NCI-H1105 treated with DMSO at 0.1 percent for 48 hours (cell line): ENCODE measurements around the gene FOXC1.
A peak's percentile ranks its signal among the peaks of the same experiment; 100 is the strongest.

Experiments
- DNase-seq: peaks from one replicate; lab custom pipeline; 2025; lab: John Stamatoyannopoulos, UW

FOXC1 gene

GRCh38 chr6:1584996-1585668, 24.6 kb upstream of the FOXC1 start:
- peak; percentile 62 for DNase-seq

- no peak for DNase-seq
These were observed 24.1 kb upstream of the FOXC1 start for GRCh38 chr6:1585669-1586049.

DNA sequence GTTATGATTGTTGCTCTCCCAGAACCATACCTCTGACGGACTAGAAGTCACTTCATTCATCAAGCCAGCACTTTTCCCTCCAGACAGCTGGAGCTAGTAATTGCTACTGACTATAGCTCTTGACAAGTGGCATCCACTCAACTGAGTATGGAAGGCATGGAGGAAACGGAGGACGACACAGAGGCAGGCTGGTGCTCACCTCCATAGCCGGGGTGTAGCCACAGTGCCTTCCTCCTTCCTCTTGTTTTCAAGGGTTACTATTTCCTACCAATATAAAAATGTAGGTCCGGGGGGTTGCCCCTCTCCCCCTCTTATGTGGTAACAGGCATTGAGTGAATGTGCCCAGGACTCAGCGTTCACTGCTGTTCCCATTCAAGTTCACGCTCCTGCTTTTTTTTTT, 23.5 kb upstream of the FOXC1 start:
- no peak for DNase-seq

GRCh38 chr6:1586861-1587450, 22.8 kb upstream of the FOXC1 start:
- DNase-seq = no peak

DNA sequence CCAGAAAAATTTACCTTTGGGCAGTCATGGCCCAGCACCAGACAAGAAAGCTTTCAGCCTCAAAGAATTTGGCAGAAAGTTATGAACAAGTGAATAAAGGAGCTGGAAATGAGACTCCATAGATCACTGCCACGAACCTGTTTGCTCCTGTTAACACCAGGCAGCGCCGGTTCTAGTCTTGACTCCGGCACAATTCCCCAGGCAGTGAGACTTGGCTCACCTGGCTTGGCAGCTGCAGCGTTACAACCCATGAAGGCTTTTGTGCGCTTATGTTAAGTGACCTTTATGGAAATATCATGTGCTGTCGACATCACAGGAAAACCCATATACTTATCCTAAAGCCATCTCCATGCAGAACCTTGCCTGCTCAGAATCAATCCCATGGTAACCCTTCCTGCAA, 22.2 kb upstream of the FOXC1 start:
- DNase-seq = no peak

GRCh38 chr6:1587977-1588376, 21.7 kb upstream of the FOXC1 start:
- no peak for DNase-seq

- no peak for DNase-seq
These were observed 20.5 kb upstream of the FOXC1 start for GRCh38 chr6:1589208-1589607.

DNA sequence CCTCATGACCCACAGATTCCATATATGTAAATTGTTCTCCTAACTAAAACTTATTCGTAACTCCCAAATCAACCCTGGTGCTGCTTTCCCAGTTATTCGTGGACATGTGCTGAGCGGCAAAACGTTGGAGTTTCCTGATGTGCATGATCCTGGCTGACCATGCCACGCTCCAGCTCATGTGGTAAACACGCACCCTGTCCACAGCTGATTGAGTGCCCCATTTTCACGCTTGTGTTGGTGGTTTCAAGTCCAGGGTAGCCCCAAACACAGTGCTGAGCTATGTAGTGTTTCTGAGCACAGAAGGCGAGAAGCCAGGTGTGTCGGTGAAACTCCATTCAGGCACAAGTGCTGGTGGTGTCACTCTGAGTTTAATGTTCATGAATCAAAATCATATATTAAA, 19.1 kb upstream of the FOXC1 start:
- no peak for DNase-seq

- no peak for DNase-seq
These were observed 18.5 kb upstream of the FOXC1 start for GRCh38 chr6:1591243-1591642.

- no peak for DNase-seq
These were observed 17.8 kb upstream of the FOXC1 start for GRCh38 chr6:1591926-1592325.

DNA sequence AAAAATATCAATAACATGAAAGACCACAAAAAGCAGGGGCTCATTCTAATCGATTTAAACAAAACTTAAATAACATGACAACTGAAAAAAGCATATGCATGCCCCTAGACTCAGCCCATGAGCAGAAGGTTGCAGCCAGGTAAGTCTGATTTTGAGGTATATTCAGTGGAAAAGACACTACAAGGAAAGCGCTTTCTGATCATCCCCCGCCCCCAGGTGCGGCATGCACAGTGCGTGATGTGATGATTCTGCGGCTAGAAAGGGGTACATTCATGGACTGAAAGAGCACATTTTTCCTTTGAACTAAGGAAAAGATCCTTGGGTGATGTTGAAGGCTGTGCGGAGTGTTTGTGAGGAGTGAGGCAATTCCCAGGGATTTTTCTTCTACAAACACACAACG, 16.9 kb upstream of the FOXC1 start:
- no peak for DNase-seq

DNA sequence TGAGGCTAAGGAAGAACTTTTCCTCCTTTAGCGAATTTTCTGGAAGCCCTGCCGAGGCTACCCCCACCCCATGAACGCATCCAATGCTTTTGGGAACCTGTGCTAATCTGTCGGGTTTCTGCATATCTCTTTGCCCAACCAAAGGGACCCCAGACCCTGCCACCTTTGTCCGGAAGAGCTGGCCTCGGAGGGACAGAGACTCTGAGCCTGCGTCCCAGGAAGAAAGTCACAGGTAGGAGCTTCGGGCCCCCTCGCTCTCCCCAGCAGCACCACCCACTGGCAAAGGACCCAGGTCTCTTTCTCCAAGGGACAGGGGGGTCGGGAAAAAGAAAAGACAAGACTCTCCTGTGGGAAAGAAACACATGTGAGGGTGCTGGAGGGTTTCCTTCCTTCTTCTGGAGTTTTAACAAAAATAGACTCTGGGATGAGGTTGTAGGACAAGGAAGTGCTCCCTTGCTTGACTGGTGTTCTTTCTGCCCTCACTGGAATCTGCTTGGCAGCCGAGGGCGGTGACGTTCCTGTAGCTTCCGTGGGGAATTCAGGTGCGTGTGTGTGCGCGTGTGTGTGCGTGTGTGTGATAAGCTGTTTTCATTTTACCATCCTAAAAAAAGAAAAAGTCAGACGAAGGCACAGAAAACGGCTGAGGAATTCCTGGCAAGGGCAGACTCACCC, 16.3 kb upstream of the FOXC1 start:
- no peak for DNase-seq

GRCh38 chr6:1593958-1594314, 15.8 kb upstream of the FOXC1 start:
- DNase-seq = no peak

GRCh38 chr6:1594445-1595200, 15.1 kb upstream of the FOXC1 start:
- no peak for DNase-seq

DNA sequence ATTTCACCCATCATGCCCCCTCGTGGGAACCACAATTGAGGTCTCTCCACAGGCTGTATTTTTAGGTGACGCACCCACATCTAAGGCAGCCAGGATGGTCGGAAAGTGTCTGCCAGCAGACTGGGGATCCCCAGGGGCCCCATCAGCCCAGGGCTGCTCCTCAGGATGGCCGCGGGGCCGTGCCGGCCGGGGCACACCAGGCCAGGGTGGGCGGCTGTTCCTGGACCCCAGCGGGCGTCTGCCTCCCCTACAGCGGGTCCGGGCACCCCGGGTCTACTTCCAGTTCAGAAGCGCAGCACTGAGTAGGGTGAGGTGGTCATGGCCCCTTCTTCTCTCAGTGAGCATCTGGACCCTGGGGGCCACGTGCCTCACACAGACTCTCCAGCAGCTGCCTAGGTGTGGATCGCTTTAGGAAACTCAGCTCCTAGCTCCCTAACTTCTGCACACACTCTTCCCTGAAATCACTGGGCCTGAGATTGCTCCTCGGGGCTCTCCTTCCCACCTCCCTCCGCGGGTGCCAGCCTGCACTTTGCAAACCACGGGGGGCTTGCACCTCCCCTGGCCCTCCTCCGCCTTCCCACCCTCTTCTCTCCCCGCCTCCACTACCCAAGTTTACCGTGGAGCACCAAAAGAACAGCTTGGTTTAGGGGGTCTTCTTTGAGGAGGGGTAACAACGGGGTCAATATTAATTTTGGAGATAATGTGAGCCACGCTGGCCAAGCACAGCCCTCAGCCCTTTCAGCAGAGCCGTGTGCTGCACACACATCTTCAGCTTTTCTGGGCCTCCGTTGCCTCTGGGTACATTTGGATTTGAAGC, 14.2 kb upstream of the FOXC1 start:
- DNase-seq = no peak

DNA sequence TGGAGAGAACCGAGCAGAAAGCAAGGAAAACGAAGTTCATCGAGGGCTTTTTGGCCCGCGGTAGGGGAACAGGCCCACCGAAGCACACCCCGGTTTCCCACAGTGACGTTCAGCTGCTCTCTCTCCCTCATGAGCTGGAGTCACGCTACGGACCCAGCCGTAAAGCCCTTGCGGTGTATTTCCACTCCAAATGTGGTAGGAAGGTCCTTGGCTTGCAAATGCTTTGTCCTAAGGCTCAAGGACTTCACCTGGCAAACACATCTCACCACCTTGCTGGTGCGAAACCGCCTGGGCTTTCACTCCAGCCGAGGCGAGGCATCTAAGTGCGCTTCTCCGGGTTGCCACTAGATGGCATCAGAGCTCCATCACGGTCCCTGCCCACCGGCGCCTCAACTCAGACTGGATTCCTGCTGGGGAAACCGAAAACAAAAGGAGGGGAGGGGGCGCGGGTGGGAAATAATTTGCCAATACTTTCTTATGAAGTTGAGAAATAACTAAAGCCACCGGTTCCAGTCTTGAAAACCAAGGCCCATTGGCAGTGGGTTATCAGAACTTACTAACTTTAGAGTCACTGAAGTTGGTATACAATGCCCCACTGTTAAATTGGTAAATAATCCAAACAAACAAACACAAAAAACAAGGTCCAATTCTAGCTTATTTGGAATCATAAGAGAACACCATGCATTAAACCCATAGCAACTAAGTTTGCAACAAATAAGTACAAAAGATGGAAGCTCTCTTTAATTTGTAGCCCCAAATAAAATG, 13.4 kb upstream of the FOXC1 start:
- peak; percentile 67 for DNase-seq

- no peak for DNase-seq
These were observed 12.5 kb upstream of the FOXC1 start for GRCh38 chr6:1597121-1597744.

GRCh38 chr6:1597924-1598323, 11.8 kb upstream of the FOXC1 start:
- no peak for DNase-seq

DNA sequence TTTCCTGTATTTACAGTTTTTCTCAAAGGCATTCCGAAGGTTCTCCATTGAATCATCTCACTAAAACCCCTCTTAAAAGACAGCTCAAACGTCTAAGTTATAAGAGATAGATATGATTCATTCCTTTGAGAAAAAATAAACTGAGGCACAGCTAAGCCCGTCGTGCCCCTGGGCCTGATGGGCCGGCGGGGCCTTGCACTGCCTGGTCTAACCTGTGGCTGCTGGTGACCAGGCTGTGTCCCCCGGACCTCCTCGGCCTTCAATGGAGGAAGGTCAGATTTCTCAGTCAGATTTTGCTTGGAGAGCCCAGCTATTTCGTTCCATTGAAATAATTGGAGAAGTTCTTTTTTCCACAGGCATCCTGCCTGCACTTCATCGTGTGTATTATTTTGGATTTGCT, 11.3 kb upstream of the FOXC1 start:
- DNase-seq = no peak

DNA sequence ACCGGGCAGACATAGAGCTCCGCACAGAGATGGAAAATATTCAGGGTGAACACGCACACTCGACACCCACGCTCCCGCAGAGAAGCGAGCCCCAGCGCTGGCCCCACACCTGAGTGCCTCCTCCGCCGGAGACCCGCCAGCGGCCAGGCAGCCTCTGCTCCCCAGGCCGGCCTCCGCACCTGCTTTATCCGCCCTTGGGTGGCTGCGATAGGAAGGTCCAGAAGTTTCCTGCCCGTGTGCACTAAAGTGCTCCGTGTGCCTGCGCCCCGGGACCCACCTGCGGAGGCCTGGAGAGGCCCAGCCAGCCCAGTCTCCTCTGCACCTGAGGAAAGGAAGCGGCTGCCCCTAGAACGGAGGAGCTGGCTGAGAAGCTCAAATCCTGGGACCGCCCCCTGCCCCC, 10.8 kb upstream of the FOXC1 start:
- no peak for DNase-seq

- no peak for DNase-seq
These were observed 10.2 kb upstream of the FOXC1 start for GRCh38 chr6:1599469-1599868.
